DOHH2 (cell line): ENCODE measurements around the gene CRYBG1.

Experiments
- H3F3A ChIP-seq: fragments of 200-600 bp; sonication (generic), shearing (Covaris generic); 2 replicates; pipeline ENCODE4 v1.6.0; 2016; ENCODE audit warnings: antibody characterized with exemption, mild to moderate bottlenecking; ENCODE audit not compliant: control insufficient read depth, insufficient read depth
- H3K27ac ChIP-seq: fragments of 200-600 bp; sonication (generic); 2 replicates; pipeline ENCODE4 v1.5.1; 2014; ENCODE audit warnings: low read depth, mild to moderate bottlenecking, low read length, moderate library complexity
- H3K27me3 ChIP-seq: fragments of 200-600 bp; sonication (generic); 2 replicates; pipeline ENCODE4 v1.6.1; 2014; ENCODE audit warnings: mild to moderate bottlenecking, low read length, mixed read lengths; ENCODE audit not compliant: control insufficient read depth
- H3K36me3 ChIP-seq: fragments of 200-600 bp; sonication (generic); 2 replicates; pipeline ENCODE4 v1.6.1; 2014; ENCODE audit warnings: mild to moderate bottlenecking, low read length, moderate library complexity, mixed read lengths; ENCODE audit not compliant: control insufficient read depth
- H3K4me1 ChIP-seq: fragments of 200-600 bp; sonication (generic); 2 replicates; pipeline ENCODE4 v1.6.1; 2014; ENCODE audit warnings: mild to moderate bottlenecking, low read length, mixed read lengths; ENCODE audit not compliant: control insufficient read depth
- H3K4me2 ChIP-seq: fragments of 200-600 bp; sonication (generic); 2 replicates; pipeline ENCODE4 v1.6.0; 2014; ENCODE audit warnings: mild to moderate bottlenecking, low read length, moderate library complexity
- H3K4me3 ChIP-seq: fragments of 200-600 bp; sonication (generic); 2 replicates; pipeline ENCODE4 v1.5.1; 2014; ENCODE audit warnings: mild to moderate bottlenecking, low read length, mixed read lengths
- H3K79me2 ChIP-seq: fragments of 200-600 bp; sonication (generic); 2 replicates; pipeline ENCODE4 v1.6.1; 2014; ENCODE audit warnings: mild to moderate bottlenecking, low read length, mixed read lengths; ENCODE audit not compliant: control insufficient read depth
- H3K9me2 ChIP-seq: fragments of 200-600 bp; sonication (generic); replicated peaks from 2 replicates; pipeline ENCODE4 v1.6.1; 2014; ENCODE audit warnings: mild to moderate bottlenecking, low read length, mixed read lengths; ENCODE audit not compliant: control insufficient read depth
- H3K9me3 ChIP-seq: fragments of 200-600 bp; sonication (generic); 2 replicates; pipeline ENCODE4 v1.6.1; 2014; ENCODE audit warnings: antibody characterized with exemption, low read length, mixed read lengths; ENCODE audit not compliant: control insufficient read depth, insufficient read depth
- H4K20me1 ChIP-seq: fragments of 200-600 bp; sonication (generic); 2 replicates; pipeline ENCODE4 v1.6.0; 2014; ENCODE audit warnings: low read depth, mild to moderate bottlenecking, antibody characterized with exemption, low read length, moderate library complexity; ENCODE audit not compliant: control insufficient read depth, insufficient read depth
- EZH2phosphoT487 ChIP-seq: fragments of 200-600 bp; sonication (generic); IDR thresholded peaks from 2 replicates; pipeline ENCODE4 v1.6.1; 2017; ENCODE audit warnings: borderline replicate concordance, mild to moderate bottlenecking, antibody characterized with exemption, low read length, moderate library complexity, mixed read lengths
- TF ChIP-seq, protein P1 (sequence below): fragments of 200-600 bp; sonication (generic); IDR thresholded peaks from one replicate; pipeline ENCODE4 v1.5.1; 2014; ENCODE audit warnings: antibody characterized with exemption, mild to moderate bottlenecking, low read depth, low read length; ENCODE audit not compliant: poor library complexity, severe bottlenecking

CRYBG1 gene

GRCh38 chr6:106380407-106380806, 19.9 kb downstream of the CRYBG1 start:
- Histone ChIP-seq H3K36me3 (no peaks in the 10 kb centered on the region), H3K4me3 (no peak overlapping the region), H3K79me2 (no peaks in the 10 kb centered on the region), H4K20me1 (no peaks in the 10 kb centered on the region), H3K4me2 (no peak overlapping the region), H3K9me3 (no peaks in the 10 kb centered on the region), H3K9me2 (no peaks in the 10 kb centered on the region), H3F3A (peaks cover 3% of the 10 kb centered on the region; the same call in 1 of the 2 replicates), H3K27me3 (peaks cover 7% of the 10 kb centered on the region; the same call in 1 of the 2 replicates), H3K27ac (no peak overlapping the region), H3K4me1 (peaks cover 10% of the 10 kb centered on the region)
- TF ChIP-seq, protein P1, sequence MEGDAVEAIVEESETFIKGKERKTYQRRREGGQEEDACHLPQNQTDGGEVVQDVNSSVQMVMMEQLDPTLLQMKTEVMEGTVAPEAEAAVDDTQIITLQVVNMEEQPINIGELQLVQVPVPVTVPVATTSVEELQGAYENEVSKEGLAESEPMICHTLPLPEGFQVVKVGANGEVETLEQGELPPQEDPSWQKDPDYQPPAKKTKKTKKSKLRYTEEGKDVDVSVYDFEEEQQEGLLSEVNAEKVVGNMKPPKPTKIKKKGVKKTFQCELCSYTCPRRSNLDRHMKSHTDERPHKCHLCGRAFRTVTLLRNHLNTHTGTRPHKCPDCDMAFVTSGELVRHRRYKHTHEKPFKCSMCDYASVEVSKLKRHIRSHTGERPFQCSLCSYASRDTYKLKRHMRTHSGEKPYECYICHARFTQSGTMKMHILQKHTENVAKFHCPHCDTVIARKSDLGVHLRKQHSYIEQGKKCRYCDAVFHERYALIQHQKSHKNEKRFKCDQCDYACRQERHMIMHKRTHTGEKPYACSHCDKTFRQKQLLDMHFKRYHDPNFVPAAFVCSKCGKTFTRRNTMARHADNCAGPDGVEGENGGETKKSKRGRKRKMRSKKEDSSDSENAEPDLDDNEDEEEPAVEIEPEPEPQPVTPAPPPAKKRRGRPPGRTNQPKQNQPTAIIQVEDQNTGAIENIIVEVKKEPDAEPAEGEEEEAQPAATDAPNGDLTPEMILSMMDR = no peak
- no peak for TF ChIP-seq EZH2phosphoT487

GRCh38 chr6:106381223-106381622, 20.7 kb downstream of the CRYBG1 start:
- Histone ChIP-seq H3F3A (peaks cover 3% of the 10 kb centered on the region; the same call in 1 of the 2 replicates), H3K27me3 (peaks cover 7% of the 10 kb centered on the region; the same call in 1 of the 2 replicates), H3K4me1 (peaks cover 10% of the 10 kb centered on the region), H3K4me3 (no peak overlapping the region), H3K27ac (no peak overlapping the region), H3K4me2 (no peak overlapping the region), H3K79me2 (no peaks in the 10 kb centered on the region), H3K9me2 (no peaks in the 10 kb centered on the region), H3K9me3 (no peaks in the 10 kb centered on the region), H3K36me3 (no peaks in the 10 kb centered on the region), H4K20me1 (no peaks in the 10 kb centered on the region)
- TF ChIP-seq, protein P1 = no peak
- TF ChIP-seq EZH2phosphoT487 = no peak

- no peak overlapping the region for H3K27ac ChIP-seq
- TF ChIP-seq EZH2phosphoT487 = no peak
- TF ChIP-seq, protein P1 = no peak
Observed at GRCh38 chr6:106381881-106382280, 21.4 kb downstream of the CRYBG1 start.

More at GRCh38 chr6:106381881-106382280, 21.4 kb downstream of the CRYBG1 start:
- Histone ChIP-seq H3F3A (peaks cover 3% of the 10 kb centered on the region; the same call in 1 of the 2 replicates), H3K4me2 (no peak overlapping the region), H4K20me1 (no peaks in the 10 kb centered on the region), H3K9me2 (no peaks in the 10 kb centered on the region), H3K79me2 (no peaks in the 10 kb centered on the region), H3K36me3 (no peaks in the 10 kb centered on the region), H3K9me3 (no peaks in the 10 kb centered on the region), H3K27me3 (peaks cover 7% of the 10 kb centered on the region; the same call in 1 of the 2 replicates), H3K4me3 (no peak overlapping the region), H3K4me1 (peaks cover 5% of the 10 kb centered on the region)
